Measurements from ENCODE around the gene RIN1. TPM values are rescaled to one million over a fixed set of nuclear protein-coding genes. Genes with fewer than 3 reads are reported as not detected.

Gene RIN1
- total and polyA plus RNA-seq, 9 of the 15 experiments (the other 6 are each of a cell fraction or from before 2014, with no cell fraction given) = 0.01 to 1.2 (median 0.45) TPM; not detected in 1

DNA sequence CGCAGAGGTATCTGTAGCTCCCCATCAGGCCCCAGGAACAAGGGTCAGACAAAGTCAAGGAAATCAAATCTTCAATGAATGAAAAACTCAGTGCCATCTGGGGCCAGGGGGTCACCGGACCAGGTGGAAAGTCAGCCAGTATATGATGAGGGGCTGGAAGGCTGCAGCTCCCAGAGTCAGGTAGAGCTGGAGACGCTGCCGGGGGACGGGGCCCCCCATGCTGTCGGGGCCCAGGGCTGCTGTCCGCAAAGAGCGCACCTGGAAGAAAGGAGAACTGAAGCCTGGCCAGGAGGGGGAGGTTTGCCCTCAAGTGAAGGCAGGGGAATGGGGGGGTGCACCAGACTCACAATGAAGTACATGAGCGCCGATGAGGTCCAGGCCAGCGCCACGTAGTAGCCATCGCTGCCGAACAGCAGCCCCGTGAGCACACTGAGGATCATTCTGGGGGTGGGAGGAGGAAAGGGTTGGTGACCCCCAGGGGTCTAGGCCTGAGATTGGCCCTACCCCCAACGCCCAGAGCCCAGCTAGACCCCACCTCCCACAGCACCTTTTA is 51.6 kb downstream of the RIN1 start:
- Histone ChIP-seq H3K9me1 (ENCODE audit: control insufficient read depth, insufficient read depth, low read length) (peaks cover 4% of the 10 kb centered on the region), H3K9ac (ENCODE audit: insufficient read depth in 1 of 2, low read depth in 2 of 2, low read length in 2 of 2) (peak overlapping the region in 1 of 2 experiments; percentile 69; a peak in 1 of 4 replicates), H3K79me2 (ENCODE audit: control insufficient read depth, insufficient read depth, low read length) (peaks cover 24% of the 10 kb centered on the region), H3K27me3 (ENCODE audit: control insufficient read depth in 2 of 2, insufficient read depth in 2 of 2, low read length in 2 of 2) (no peaks in the 10 kb centered on the region), H3K9me3 (replicated peaks; ENCODE audit: control insufficient read depth, insufficient read depth, low read depth, low read length) (no peaks in the 10 kb centered on the region), H4K20me1 (replicated peaks; ENCODE audit: control insufficient read depth, insufficient read depth, low read length) (peaks cover 22% of the 10 kb centered on the region), H3K4me3 (no peak overlapping the region), H2AFZ (ENCODE audit: low read depth, low read length) (no peak overlapping the region), H3K36me3 (ENCODE audit: control insufficient read depth, insufficient read depth, low read length) (peaks cover 37% of the 10 kb centered on the region; the same call in 2 of the 3 replicates), H3K27ac (ENCODE audit: extremely low read depth, low read depth, low read length) (no peak overlapping the region), H3K4me2 (ENCODE audit: insufficient read depth, low read length) (no peak overlapping the region), H3K4me1 (replicated peaks in 1 of 2; ENCODE audit: control insufficient read depth in 2 of 2, insufficient read depth in 2 of 2, low read length in 2 of 2) (peaks cover 15 to 58% of the 10 kb centered on the region in 2 experiments; a peak in 3 of 5 replicates)
- ChIA-PET POLR2A (interaction anchor here (0.6 kb wide), 1 partner anchor 63 kb away, joined by 3 read pairs; no protein-coding TSS in a partner anchor), CTCF (ENCODE audit: low intra/inter-chr PET ratio) (no interaction called here)
- WGBS (ENCODE audit: insufficient coverage, low coverage, missing lambda C conversion rate) = 94% methylated on average over 14 of the region's 16 CpGs
- ATAC-seq (no peak), DNase-seq (ENCODE audit: extremely low read depth in 1 of 4, low spot score in 3 of 4) (no peak), FAIRE-seq (no peak)
- intact Hi-C loops (cut with micrococcal nuclease) (no loop called here), in situ Hi-C loops (cut with MboI) (no loop called here)
- TF ChIP-seq EWSR1 (IDR thresholded peaks at IDR 0.05; ENCODE audit: borderline replicate concordance, low read depth, partially characterized antibody) = no peak
- no peak for TF ChIP-seq MXI1 (IDR thresholded peaks at IDR 0.05; ENCODE audit: low read depth, low read length)
- TF ChIP-seq POLR2G (IDR thresholded peaks at IDR 0.05; ENCODE audit: low read depth, low read length) = peak; percentile 5; the same call in 1 of the 2 replicates
- BruUV-seq (replicated peaks) = no TSS peak

DNA sequence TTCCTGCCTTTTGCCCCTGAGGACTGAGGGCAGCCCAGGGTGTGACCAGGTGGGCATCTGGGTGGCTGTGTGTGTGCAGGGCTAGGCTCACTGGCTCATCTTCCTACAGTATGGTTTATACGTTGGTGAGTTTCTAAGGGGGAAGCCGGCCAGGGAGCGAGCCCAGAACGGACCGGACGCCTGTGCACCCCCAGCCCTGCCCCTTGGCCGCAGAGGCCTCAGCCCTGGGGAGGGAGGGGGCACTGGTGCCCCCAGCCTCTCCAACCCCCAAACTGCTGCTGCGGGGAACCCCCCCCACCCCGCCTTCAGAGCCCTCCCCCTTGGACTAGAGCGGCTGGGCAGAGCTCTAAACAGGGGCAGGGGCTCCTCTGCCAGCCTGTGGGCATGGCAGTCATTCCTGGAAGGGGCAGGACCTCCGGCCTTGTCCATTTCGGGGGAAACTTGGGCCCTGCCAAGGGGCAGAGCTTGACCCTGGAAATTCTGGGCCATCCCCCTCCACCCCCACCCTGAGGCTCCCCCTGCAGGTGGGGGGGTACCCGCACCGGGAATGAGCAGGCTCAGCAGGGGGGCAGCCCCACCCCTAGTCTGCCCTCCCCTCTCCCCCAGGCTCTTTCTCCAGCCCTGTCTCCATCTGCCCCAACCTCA is 52.7 kb downstream of the RIN1 start:
- Histone ChIP-seq H3K9ac (ENCODE audit: insufficient read depth in 1 of 2, low read depth in 2 of 2, low read length in 2 of 2) (no peak overlapping the region; a peak in 1 of 4 replicates), H3K27me3 (ENCODE audit: control insufficient read depth in 2 of 2, insufficient read depth in 2 of 2, low read length in 2 of 2) (no peaks in the 10 kb centered on the region), H3K27ac (ENCODE audit: extremely low read depth, low read depth, low read length) (no peak overlapping the region), H3K4me1 (replicated peaks in 1 of 2; ENCODE audit: control insufficient read depth in 2 of 2, insufficient read depth in 2 of 2, low read length in 2 of 2) (peaks cover 15 to 52% of the 10 kb centered on the region in 2 experiments; a peak in 3 of 5 replicates), H2AFZ (ENCODE audit: low read depth, low read length) (no peak overlapping the region), H3K4me3 (no peak overlapping the region), H4K20me1 (replicated peaks; ENCODE audit: control insufficient read depth, insufficient read depth, low read length) (peaks cover 23% of the 10 kb centered on the region), H3K9me1 (ENCODE audit: control insufficient read depth, insufficient read depth, low read length) (peaks cover 4% of the 10 kb centered on the region), H3K9me3 (replicated peaks; ENCODE audit: control insufficient read depth, insufficient read depth, low read depth, low read length) (no peaks in the 10 kb centered on the region), H3K4me2 (ENCODE audit: insufficient read depth, low read length) (no peak overlapping the region), H3K79me2 (ENCODE audit: control insufficient read depth, insufficient read depth, low read length) (peaks cover 21% of the 10 kb centered on the region), H3K36me3 (ENCODE audit: control insufficient read depth, insufficient read depth, low read length) (peaks cover 37% of the 10 kb centered on the region; the same call in 2 of the 3 replicates)
- CTCF ChIA-PET (ENCODE audit: low intra/inter-chr PET ratio) = interaction anchor here (1.5 kb wide), 1 partner anchor 61 kb away, joined by 17 read pairs; no protein-coding TSS in a partner anchor
- FAIRE-seq = no peak
- no peak for ATAC-seq
- DNase-seq (ENCODE audit: extremely low read depth in 1 of 4, low spot score in 3 of 4) = peak in 3 of 4 experiments; percentile 46 to 67 (median 65)
- no TSS peak for BruUV-seq (replicated peaks)
- intact Hi-C loops (cut with micrococcal nuclease) (no loop called here), in situ Hi-C loops (cut with MboI) (no loop called here)
- POLR2A ChIA-PET = interaction anchor here (3.7 kb wide), 1 partner anchor 11 kb away, joined by 21 read pairs; no protein-coding TSS in a partner anchor
- 96% methylated on average over 4 of the region's 14 CpGs for WGBS (ENCODE audit: insufficient coverage, low coverage, missing lambda C conversion rate)
- TF ChIP-seq ZNF12 (CRISPR knock-in tag; IDR thresholded peaks at IDR 0.05) (no peak), CTCFL (IDR thresholded peaks at IDR 0.05; ENCODE audit: borderline replicate concordance, insufficient read depth, low read depth, low read length, poor library complexity, severe bottlenecking) (no peak), ZNF324 (CRISPR knock-in tag; IDR thresholded peaks at IDR 0.05) (no peak), TBL1XR1 (IDR thresholded peaks at IDR 0.05; ENCODE audit: low read length in 2 of 2) (no peak), MEF2D (tag; conservative IDR thresholded peaks at IDR 0.05; ENCODE audit: low read depth) (no peak), MYBL2 (IDR thresholded peaks at IDR 0.05; ENCODE audit: low read depth) (no peak), MYBL2 (CRISPR knock-in tag; IDR thresholded peaks at IDR 0.05; ENCODE audit: borderline replicate concordance) (no peak)

All from K562 (cell line).